Activated CD4-positive, CD25-positive, alpha-beta regulatory T cell treated with anti-CD3 and anti-CD28 coated beads, Interleukin-2, amount 50 U/mL, for 72 hours (primary cell): ENCODE results near the gene RLN3.
A peak's percentile ranks its signal among the peaks of the same experiment; 100 is the strongest.

Experiments used
- DNase-seq: peaks from one replicate; pipeline ENCODE4 v3.0.0; 2021

Gene RLN3

GRCh38 chr19:14027856-14028450 is at the start of gene RLN3:
Gene RLN3, plus strand, starts transcription at chr19:14028148. Its CDS starts 57 bp downstream, at chr19:14028205.
- DNase-seq, result no peak

- no peak for DNase-seq
These were observed 49.4 kb upstream of the RLN3 start for GRCh38 chr19:13978351-13979243.

- DNase-seq, result no peak
These were observed 48.7 kb upstream of the RLN3 start for GRCh38 chr19:13979244-13979615.

GRCh38 chr19:13979686-13980085 is 48.3 kb upstream of the RLN3 start:
- DNase-seq, result no peak

GRCh38 chr19:13980340-13980739 is 47.6 kb upstream of the RLN3 start:
- no peak for DNase-seq

- no peak for DNase-seq
These were observed 46.9 kb upstream of the RLN3 start for GRCh38 chr19:13981021-13981420.

GRCh38 chr19:13981467-13981866 is 46.5 kb upstream of the RLN3 start:
- DNase-seq, result no peak

GRCh38 chr19:13981988-13982501 is 45.9 kb upstream of the RLN3 start:
- no peak for DNase-seq

- no peak for DNase-seq
These were observed 45.2 kb upstream of the RLN3 start for GRCh38 chr19:13982773-13983172.

- DNase-seq, result peak; percentile 39
These were observed 44.6 kb upstream of the RLN3 start for GRCh38 chr19:13983213-13983889.

- no peak for DNase-seq
These were observed 43.8 kb upstream of the RLN3 start for GRCh38 chr19:13984186-13984585.

- no peak for DNase-seq
These were observed 42.8 kb upstream of the RLN3 start for GRCh38 chr19:13984875-13985741.

- DNase-seq, result no peak
These were observed 42.1 kb upstream of the RLN3 start for GRCh38 chr19:13985771-13986347.

- DNase-seq, result peak; percentile 96
These were observed 41.5 kb upstream of the RLN3 start for GRCh38 chr19:13986348-13986904.

GRCh38 chr19:13987101-13987890 is 40.7 kb upstream of the RLN3 start:
- no peak for DNase-seq

GRCh38 chr19:13989487-13989886 is 38.5 kb upstream of the RLN3 start:
- DNase-seq, result no peak

- DNase-seq, result no peak
These were observed 37.9 kb upstream of the RLN3 start for GRCh38 chr19:13990085-13990484.

GRCh38 chr19:13992025-13992424 is 35.9 kb upstream of the RLN3 start:
- no peak for DNase-seq

- DNase-seq, result no peak
These were observed 34.2 kb upstream of the RLN3 start for GRCh38 chr19:13993590-13994300.

GRCh38 chr19:13995017-13995728 is 32.8 kb upstream of the RLN3 start:
- no peak for DNase-seq
